ENCODE data around the gene JTB. TPM values are rescaled to one million over a fixed set of nuclear protein-coding genes. Genes with fewer than 3 reads are reported as not detected.

JTB gene
- total and polyA plus RNA-seq, 2 of the 4 experiments (the other 2 are of a cell fraction), result 123 to 138 TPM

GRCh38 chr1:153945131-153945794 lies 32.2 kb downstream of the JTB start:
- Histone ChIP-seq H3K56ac (ENCODE audit: extremely low read depth, insufficient read depth, low read length) (peak overlapping the region; percentile 81; the same call in 1 of the 2 replicates), H3K9ac (ENCODE audit: low read depth, low read length) (peak overlapping the region; percentile 98), H2AK9ac (replicated peaks; ENCODE audit: low read depth, low read length, poor library complexity) (peak overlapping the region; percentile 99), H3K4me2 (ENCODE audit: low read depth, low read length) (peak overlapping the region; percentile 100), H2BK120ac (ENCODE audit: low read depth, low read length) (peak overlapping the region; percentile 52; the same call in 1 of the 2 replicates), H3K9me1 (ENCODE audit: insufficient read depth, low read length) (peaks cover 18% of the 10 kb centered on the region; the same call in 1 of the 2 replicates), H4K8ac (ENCODE audit: low read depth in 2 of 2, low read length in 2 of 2) (peak overlapping the region; percentile 90 to 91), H2AK5ac (ENCODE audit: low read depth, low read length) (peak overlapping the region; percentile 96), H2AFZ (replicated peaks; ENCODE audit: low read length, poor library complexity) (peak overlapping the region; percentile 97), H3K23ac (ENCODE audit: low read depth, low read length) (peak overlapping the region; percentile 58), H4K20me1 (ENCODE audit: insufficient read depth, low read length) (peaks cover 11% of the 10 kb centered on the region), H3K27me3 (ENCODE audit: control insufficient read depth, insufficient read depth, low read length) (no peaks in the 10 kb centered on the region), H2BK15ac (ENCODE audit: low read depth, low read length) (peak overlapping the region; percentile 65; the same call in 1 of the 3 replicates), H3K9me3 (ENCODE audit: control insufficient read depth, insufficient read depth, low read length) (no peaks in the 10 kb centered on the region), H3K4me1 (ENCODE audit: control insufficient read depth, insufficient read depth, low read length) (peaks cover 9% of the 10 kb centered on the region), H3K14ac (replicated peaks; ENCODE audit: low read depth, low read length) (peak overlapping the region; percentile 96), H3K36me3 (ENCODE audit: control insufficient read depth, insufficient read depth, low read length) (peaks cover 41% of the 10 kb centered on the region), H4K5ac (ENCODE audit: low read depth, low read length) (peak overlapping the region; percentile 86), H2BK20ac (ENCODE audit: low read depth, low read length) (peak overlapping the region; percentile 25; the same call in 1 of the 2 replicates), H3K27ac (ENCODE audit: insufficient read depth, low read length) (peak overlapping the region; percentile 97), H4K91ac (ENCODE audit: insufficient read depth, low read depth, low read length) (peak overlapping the region; percentile 70), H3K18ac (ENCODE audit: low read depth, low read length) (peak overlapping the region; percentile 85), H2BK5ac (ENCODE audit: low read depth, low read length, poor library complexity, severe bottlenecking) (peak overlapping the region; percentile 93), H3K4ac (ENCODE audit: low read depth, low read length) (peak overlapping the region; percentile 87), H3K79me1 (ENCODE audit: low read depth in 1 of 2, low read length in 2 of 2) (peaks cover 15 to 54% of the 10 kb centered on the region in 2 experiments), H3K4me3 (ENCODE audit: insufficient read depth, low read depth, low read length) (peak overlapping the region; percentile 98)
- WGBS, 2 experiments (ENCODE audit: extremely low coverage in 2 of 2, insufficient read length in 1 of 2), result no CpG with 5 or more reads among the region's 12 CpGs
- TF ChIP-seq, protein P1, sequence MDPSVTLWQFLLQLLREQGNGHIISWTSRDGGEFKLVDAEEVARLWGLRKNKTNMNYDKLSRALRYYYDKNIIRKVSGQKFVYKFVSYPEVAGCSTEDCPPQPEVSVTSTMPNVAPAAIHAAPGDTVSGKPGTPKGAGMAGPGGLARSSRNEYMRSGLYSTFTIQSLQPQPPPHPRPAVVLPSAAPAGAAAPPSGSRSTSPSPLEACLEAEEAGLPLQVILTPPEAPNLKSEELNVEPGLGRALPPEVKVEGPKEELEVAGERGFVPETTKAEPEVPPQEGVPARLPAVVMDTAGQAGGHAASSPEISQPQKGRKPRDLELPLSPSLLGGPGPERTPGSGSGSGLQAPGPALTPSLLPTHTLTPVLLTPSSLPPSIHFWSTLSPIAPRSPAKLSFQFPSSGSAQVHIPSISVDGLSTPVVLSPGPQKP (IDR thresholded peaks at IDR 0.05; ENCODE audit: borderline replicate concordance, low read depth, low read length), result no peak
- no peak for TF ChIP-seq SMC3 (IDR thresholded peaks at IDR 0.05; ENCODE audit: low read depth, low read length)
- no peak for TF ChIP-seq RFX5 (IDR thresholded peaks at IDR 0.05; ENCODE audit: low read depth, low read length)
- TF ChIP-seq MXI1 (IDR thresholded peaks at IDR 0.05; ENCODE audit: borderline replicate concordance, low read depth, low read length), result no peak
- TF ChIP-seq RAD21 (IDR thresholded peaks at IDR 0.05; ENCODE audit: low read length), result no peak
- TF ChIP-seq POLR2A (IDR thresholded peaks at IDR 0.05; ENCODE audit: low read depth, low read length), result no peak
- no peak for TF ChIP-seq CEBPB (IDR thresholded peaks at IDR 0.05; ENCODE audit: low read depth, low read length)
- TF ChIP-seq NFE2L2 (IDR thresholded peaks at IDR 0.05; ENCODE audit: low read depth, low read length), result no peak
- 0 out of 2 replicates have a peak, but pooled peaks have one; percentile 11 for TF ChIP-seq CHD1 (IDR thresholded peaks at IDR 0.05; ENCODE audit: low read depth, low read length)
- DNase-seq (peak; percentile 46), ATAC-seq (ENCODE audit: low read depth) (no peak; the same call in 1 of the 2 replicates)
- CTCF ChIA-PET, result interaction anchor here (1.2 kb wide), 1 partner anchor 18 kb away, joined by 10 read pairs; the partner anchor contains the start of gene SLC39A1
- in situ Hi-C loops (cut with MboI; ENCODE audit: low sequenced_read_pairs) (loop anchor here (5.0 kb wide), 1 partner anchor 148 kb away; no protein-coding TSS in a partner anchor), dilution Hi-C loops (cut with HindIII; ENCODE audit: low sequenced_read_pairs, unreplicated experiment) (no loop called here), intact Hi-C loops (cut with micrococcal nuclease) (no loop called here)
- POLR2A ChIA-PET (ENCODE audit: unreplicated experiment), result no interaction called here
- BruUV-seq (replicated peaks), result no TSS peak
